Stimulated activated CD4-positive, alpha-beta T cell treated with anti-CD3 and anti-CD28 coated beads, Interleukin-4, amount 100 ng/mL, for 48 hours (primary cell): ENCODE data around the gene NOP56.

Source experiments
- DNase-seq, 2 donors: peaks; one replicate each; pipeline ENCODE4 v3.0.0-alpha.2; 2020; ENCODE audit warnings: low read depth in 2 of 2

The NOP56 gene, protein sequence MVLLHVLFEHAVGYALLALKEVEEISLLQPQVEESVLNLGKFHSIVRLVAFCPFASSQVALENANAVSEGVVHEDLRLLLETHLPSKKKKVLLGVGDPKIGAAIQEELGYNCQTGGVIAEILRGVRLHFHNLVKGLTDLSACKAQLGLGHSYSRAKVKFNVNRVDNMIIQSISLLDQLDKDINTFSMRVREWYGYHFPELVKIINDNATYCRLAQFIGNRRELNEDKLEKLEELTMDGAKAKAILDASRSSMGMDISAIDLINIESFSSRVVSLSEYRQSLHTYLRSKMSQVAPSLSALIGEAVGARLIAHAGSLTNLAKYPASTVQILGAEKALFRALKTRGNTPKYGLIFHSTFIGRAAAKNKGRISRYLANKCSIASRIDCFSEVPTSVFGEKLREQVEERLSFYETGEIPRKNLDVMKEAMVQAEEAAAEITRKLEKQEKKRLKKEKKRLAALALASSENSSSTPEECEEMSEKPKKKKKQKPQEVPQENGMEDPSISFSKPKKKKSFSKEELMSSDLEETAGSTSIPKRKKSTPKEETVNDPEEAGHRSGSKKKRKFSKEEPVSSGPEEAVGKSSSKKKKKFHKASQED

GRCh38 chr20:2651772-2652723 lies at the start of gene NOP56:
Gene NOP56 (plus strand): TSS chr20:2652632. CDS start chr20:2652661, 29 bp downstream.
- peak; percentile 91 to 92 for DNase-seq

- no peak for DNase-seq
Measured at GRCh38 chr20:2602746-2603145, 49.7 kb upstream of the NOP56 start.

GRCh38 chr20:2603816-2604505 lies 48.5 kb upstream of the NOP56 start:
- no peak for DNase-seq

DNA sequence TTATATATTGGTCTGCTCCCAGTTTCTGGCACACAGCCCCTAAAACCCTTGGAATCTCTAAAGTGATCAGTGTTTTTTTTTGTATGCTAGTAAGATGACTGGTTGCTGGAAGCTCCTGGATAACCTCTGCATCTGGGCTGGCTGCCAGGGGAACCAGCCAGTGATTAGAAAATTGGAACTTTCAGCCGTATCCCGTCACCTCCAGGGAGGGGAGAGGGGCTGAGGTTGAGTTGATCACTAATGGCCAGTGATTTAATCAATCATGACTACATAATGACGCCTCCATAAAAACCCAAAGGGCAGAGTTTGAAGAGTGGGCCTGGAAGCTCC lies 48.0 kb upstream of the NOP56 start:
- DNase-seq = no peak

GRCh38 chr20:2606507-2607006 lies 45.9 kb upstream of the NOP56 start:
- DNase-seq = no peak

- no peak for DNase-seq
Measured at GRCh38 chr20:2610326-2610725, 42.1 kb upstream of the NOP56 start.

- DNase-seq = no peak
Measured at GRCh38 chr20:2610941-2611720, 41.3 kb upstream of the NOP56 start.

GRCh38 chr20:2612073-2612472 lies 40.4 kb upstream of the NOP56 start:
- no peak for DNase-seq

DNA sequence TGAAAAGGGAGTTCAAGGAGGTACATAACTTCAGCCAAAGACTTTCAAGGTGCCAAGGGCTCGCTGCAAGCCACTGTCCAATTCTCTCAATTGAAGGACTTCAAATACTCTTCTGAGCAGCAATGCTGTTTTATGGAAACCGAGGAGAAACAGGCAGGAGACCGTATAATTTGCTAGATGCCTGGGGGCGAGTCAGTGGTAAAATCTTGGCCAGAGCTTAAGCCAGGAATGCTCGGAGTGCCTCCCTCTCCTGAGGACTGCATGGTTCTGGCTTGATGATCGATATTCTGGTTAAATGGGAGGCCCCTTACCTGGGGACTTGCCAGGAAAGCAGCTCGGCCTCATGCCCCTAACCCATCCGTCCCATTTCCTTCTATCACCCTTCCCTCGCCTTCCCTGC lies 35.8 kb upstream of the NOP56 start:
- no peak for DNase-seq

DNA sequence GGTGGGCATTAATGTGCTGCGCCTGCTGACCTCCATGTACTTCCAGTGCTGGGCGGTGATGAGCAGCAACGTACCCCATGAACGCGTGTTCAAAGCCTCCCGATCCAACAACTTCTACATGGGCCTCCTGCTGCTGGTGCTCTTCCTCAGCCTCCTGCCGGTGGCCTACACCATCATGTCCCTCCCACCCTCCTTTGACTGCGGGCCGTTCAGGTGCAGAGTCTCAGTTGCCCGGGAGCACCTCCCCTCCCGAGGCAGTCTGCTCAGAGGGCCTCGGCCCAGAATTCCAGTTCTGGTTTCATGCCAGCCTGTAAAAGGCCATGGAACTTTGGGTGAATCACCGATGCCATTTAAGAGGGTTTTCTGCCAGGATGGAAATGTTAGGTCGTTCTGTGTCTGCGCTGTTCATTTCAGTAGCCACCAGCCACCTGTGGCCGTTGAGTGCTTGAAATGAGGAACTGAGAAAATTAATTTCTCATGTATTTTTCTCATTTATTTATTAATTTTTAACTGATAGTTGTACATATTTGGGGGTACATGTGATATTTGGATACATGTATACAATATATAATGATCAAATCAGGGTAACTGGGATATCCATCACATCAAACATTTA lies 35.2 kb upstream of the NOP56 start:
- no peak for DNase-seq

DNA sequence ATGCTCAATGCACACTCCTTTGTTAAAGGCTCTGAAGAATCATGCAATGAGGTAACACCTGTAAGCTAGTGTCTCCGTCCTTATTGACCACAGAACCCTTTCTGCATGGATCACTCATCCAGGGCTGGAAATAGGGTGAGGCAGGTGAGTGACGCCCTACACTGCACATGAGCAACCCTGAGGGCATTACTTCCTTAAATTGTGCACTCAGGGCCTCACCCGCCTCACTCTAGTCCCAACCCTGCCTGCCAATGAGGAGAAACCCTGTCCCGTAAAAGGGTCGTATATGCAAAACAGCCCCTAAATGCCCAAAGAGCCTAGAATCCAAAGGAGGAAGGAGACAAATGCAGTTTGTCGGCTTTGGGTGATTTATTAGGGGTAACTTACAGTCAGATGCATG lies 33.6 kb upstream of the NOP56 start:
- no peak for DNase-seq

GRCh38 chr20:2619337-2619736 lies 33.1 kb upstream of the NOP56 start:
- no peak for DNase-seq

GRCh38 chr20:2619961-2620595 lies 32.4 kb upstream of the NOP56 start:
- DNase-seq = no peak

- no peak for DNase-seq
Measured at GRCh38 chr20:2624190-2624589, 28.2 kb upstream of the NOP56 start.

- no peak for DNase-seq
Measured at GRCh38 chr20:2625062-2625461, 27.4 kb upstream of the NOP56 start.

DNA sequence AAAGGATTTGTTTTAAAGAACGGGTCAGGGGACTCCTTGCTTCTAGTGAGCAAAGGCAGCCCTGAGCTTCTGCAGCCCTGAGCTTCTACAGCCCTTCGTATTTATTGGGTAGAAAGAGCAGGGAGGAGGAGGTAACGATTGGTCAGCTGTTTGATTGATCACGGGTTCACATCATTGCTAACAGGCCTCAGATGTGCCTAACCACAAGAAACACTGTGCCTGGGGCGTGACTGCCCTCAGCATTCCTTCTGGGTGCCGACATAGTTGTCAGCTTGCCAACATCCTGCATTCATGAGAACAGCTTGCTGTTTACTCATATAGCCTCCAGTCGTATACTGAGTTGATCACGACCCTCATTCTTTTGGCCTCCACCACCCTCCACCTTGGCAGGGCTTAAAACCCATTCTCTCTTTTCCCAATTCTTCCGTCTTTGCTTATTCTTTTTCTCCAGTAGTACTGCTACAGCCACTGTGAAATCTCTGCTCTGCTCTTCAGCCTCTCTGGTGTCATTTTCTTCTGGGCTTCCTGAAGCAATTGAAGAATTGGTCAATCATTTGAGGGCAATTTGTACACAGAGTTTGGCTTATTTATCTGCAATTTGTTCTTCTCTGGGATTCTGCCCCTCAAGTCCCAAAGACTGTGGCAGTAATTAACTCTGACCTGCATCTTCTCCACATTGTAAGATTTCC lies 25.4 kb upstream of the NOP56 start:
- no peak for DNase-seq

GRCh38 chr20:2631228-2631627 lies 21.2 kb upstream of the NOP56 start:
- no peak for DNase-seq

DNA sequence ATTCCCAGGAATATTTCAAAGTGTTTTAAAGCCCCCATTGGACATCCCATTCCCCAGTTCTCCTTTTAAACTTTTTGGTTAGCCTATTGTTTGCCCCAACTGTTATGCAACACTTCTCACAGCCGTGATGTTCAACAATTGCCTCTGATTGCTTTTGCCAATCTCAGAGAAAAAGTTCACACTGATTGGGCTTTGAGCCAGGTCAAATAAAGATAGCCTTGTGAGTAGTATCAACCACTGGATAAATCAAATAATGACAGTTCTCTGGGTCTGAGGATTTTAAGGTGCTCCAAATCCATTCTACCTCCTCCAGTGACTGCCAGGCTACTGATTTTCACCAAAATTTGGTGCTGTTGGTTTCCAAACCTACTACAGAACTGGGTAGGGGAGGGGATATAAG lies 19.1 kb upstream of the NOP56 start:
- no peak for DNase-seq

- DNase-seq = no peak
Measured at GRCh38 chr20:2637246-2637645, 15.2 kb upstream of the NOP56 start.
